HepG2 (cell line): ENCODE results near the gene DNMT3A. TPM values are rescaled to one million over a fixed set of nuclear protein-coding genes. Genes with fewer than 3 reads are reported as not detected.

Source experiments
- ARNT2 ChIP-seq: sonication (generic); formaldehyde crosslinking; IDR thresholded peaks from 2 replicates; pipeline ENCODE4 v1.8.0; 2022; ENCODE audit warnings: mild to moderate bottlenecking, low read depth, missing genetic modification reagents, moderate library complexity
- CTCF ChIP-seq: sonication (generic); formaldehyde crosslinking; IDR thresholded peaks from 2 replicates; pipeline ENCODE4 v1.5.0; 2020; ENCODE audit warnings: mild to moderate bottlenecking, missing genetic modification reagents, moderate library complexity
- HMGXB4 ChIP-seq, 2 experiments: sonication (generic) in 1 of 2; formaldehyde crosslinking in 1 of 2; IDR thresholded peaks; 2 replicates each; pipeline versions ENCODE4 v1.4.0 to v1.6.1; 2018 to 2020; ENCODE audit warnings: missing genetic modification reagents in 2 of 2, borderline replicate concordance in 1 of 2, low read depth in 1 of 2, mild to moderate bottlenecking in 1 of 2, missing biosample characterization in 1 of 2
- KDM1A ChIP-seq: IDR thresholded peaks from 2 replicates; pipeline ENCODE4 v1.6.1; 2016; ENCODE audit warnings: missing compliant biosample characterization
- KLF16 ChIP-seq, 2 experiments: sonication (generic) in 1 of 2; formaldehyde crosslinking in 1 of 2; IDR thresholded peaks; 2 replicates each; pipeline versions ENCODE4 v1.6.1 to v1.8.0; 2016 to 2023; ENCODE audit warnings: missing genetic modification reagents in 2 of 2, missing compliant biosample characterization in 1 of 2
- MTF1 ChIP-seq: sonication (generic); formaldehyde crosslinking; IDR thresholded peaks from 2 replicates; pipeline ENCODE4 v1.5.0; 2020; ENCODE audit warnings: missing genetic modification reagents
- STAG1 ChIP-seq: sonication (generic); formaldehyde crosslinking; IDR thresholded peaks from 2 replicates; pipeline ENCODE4 v1.4.0; 2020; ENCODE audit warnings: missing genetic modification reagents
- TFDP2 ChIP-seq: sonication (generic); formaldehyde crosslinking; IDR thresholded peaks from 2 replicates; pipeline ENCODE4 v1.4.0; 2020; ENCODE audit warnings: missing genetic modification reagents
- TRIM24 ChIP-seq: sonication (generic); formaldehyde crosslinking; IDR thresholded peaks from 2 replicates; pipeline ENCODE4 v1.8.0; 2022; ENCODE audit warnings: mild to moderate bottlenecking, missing genetic modification reagents
- UBTF ChIP-seq: sonication (generic); formaldehyde crosslinking; IDR thresholded peaks from 2 replicates; pipeline ENCODE4 v1.4.0; 2020; ENCODE audit warnings: mild to moderate bottlenecking, missing genetic modification reagents
- ZBTB7B ChIP-seq: sonication (generic); formaldehyde crosslinking; IDR thresholded peaks from 2 replicates; pipeline ENCODE4 v1.4.0; 2020; ENCODE audit warnings: missing genetic modification reagents
- ZNF12 ChIP-seq: sonication (generic); formaldehyde crosslinking; IDR thresholded peaks from 2 replicates; pipeline ENCODE4 v1.5.0; 2020; ENCODE audit warnings: missing genetic modification reagents
- ZNF264 ChIP-seq: sonication (generic); formaldehyde crosslinking; IDR thresholded peaks from 2 replicates; pipeline ENCODE4 v1.4.0; 2020; ENCODE audit warnings: missing genetic modification reagents
- ZNF761 ChIP-seq: sonication (generic); formaldehyde crosslinking; conservative IDR thresholded peaks from 2 replicates; pipeline ENCODE4 v1.4.0; 2020; ENCODE audit warnings: mild to moderate bottlenecking, missing genetic modification reagents
- ZNF768 ChIP-seq: sonication (generic); formaldehyde crosslinking; IDR thresholded peaks from 2 replicates; pipeline ENCODE4 v1.4.0; 2020; ENCODE audit warnings: missing genetic modification reagents
- polyA plus RNA-seq, 8 experiments: library from polyadenylated mRNA; depleted of rRNA in 3 of 8; stranded (reverse) in 7 of 8; unstranded in 1 of 8; fragments of >200 nt; fragmentation: Illumina TruSeq in 4 of 8; extraction: Trizol in 4 of 8; gene quantifications; 2 replicates each; pipeline versions ENCODE4 v1.2.1 to v1.2.3, GENCODE V29; 2011 to 2016; ENCODE audit warnings: low read depth in 4 of 8, missing spikeins in 1 of 8, mixed read lengths in 1 of 8; ENCODE audit not compliant: insufficient read depth in 1 of 8
- total RNA-seq, 5 experiments: library from RNA; depleted of rRNA; stranded (reverse); fragments of >200 nt; fragmentation: Illumina TruSeq; extraction: Trizol; gene quantifications; 2 replicates each; pipeline ENCODE4 v1.2.3, GENCODE V29; 2016; ENCODE audit warnings: low read depth in 1 of 5
- TF ChIP-seq, protein P1 (sequence below): IDR thresholded peaks from 2 replicates; pipeline ENCODE4 v1.6.1; 2016; ENCODE audit warnings: missing compliant biosample characterization, missing genetic modification reagents, borderline replicate concordance

The DNMT3A gene
- total and polyA plus RNA-seq, 2 of the 13 experiments (the other 11 are each of a cell fraction or from before 2014, with no cell fraction given): 14.7 to 29.1 TPM

GRCh38 chr2:25297738-25298137, 44.0 kb downstream of the DNMT3A start (continued):
- TF ChIP-seq UBTF (CRISPR knock-in tag) (no peak), ZNF12 (CRISPR knock-in tag) (no peak), TRIM24 (CRISPR knock-in tag) (no peak), HMGXB4 (CRISPR knock-in tag; IDR thresholded peaks at IDR 0.05; ENCODE audit: borderline replicate concordance in 1 of 2, low read depth in 1 of 2) (no peak), TFDP2 (CRISPR knock-in tag) (no peak), CTCF (CRISPR knock-in tag) (peak; percentile 35), ZNF761 (CRISPR knock-in tag) (no peak), ZNF768 (CRISPR knock-in tag) (peak; percentile 92), STAG1 (CRISPR knock-in tag) (peak; percentile 23; the same call in 1 of the 2 replicates), ZBTB7B (CRISPR knock-in tag) (no peak), KLF16 (CRISPR knock-in tag; IDR thresholded peaks at IDR 0.05) (no peak), KDM1A (CRISPR knock-in tag) (no peak), ZNF264 (no peak), ARNT2 (CRISPR knock-in tag) (no peak), MTF1 (CRISPR knock-in tag) (no peak)
- TF ChIP-seq, protein P1, sequence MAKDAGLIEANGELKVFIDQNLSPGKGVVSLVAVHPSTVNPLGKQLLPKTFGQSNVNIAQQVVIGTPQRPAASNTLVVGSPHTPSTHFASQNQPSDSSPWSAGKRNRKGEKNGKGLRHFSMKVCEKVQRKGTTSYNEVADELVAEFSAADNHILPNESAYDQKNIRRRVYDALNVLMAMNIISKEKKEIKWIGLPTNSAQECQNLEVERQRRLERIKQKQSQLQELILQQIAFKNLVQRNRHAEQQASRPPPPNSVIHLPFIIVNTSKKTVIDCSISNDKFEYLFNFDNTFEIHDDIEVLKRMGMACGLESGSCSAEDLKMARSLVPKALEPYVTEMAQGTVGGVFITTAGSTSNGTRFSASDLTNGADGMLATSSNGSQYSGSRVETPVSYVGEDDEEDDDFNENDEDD (CRISPR knock-in tag): no peak
- TF ChIP-seq, all 625 proteins: peak for 3
